ENCODE measurements around the gene EPX.

EPX gene

DNA sequence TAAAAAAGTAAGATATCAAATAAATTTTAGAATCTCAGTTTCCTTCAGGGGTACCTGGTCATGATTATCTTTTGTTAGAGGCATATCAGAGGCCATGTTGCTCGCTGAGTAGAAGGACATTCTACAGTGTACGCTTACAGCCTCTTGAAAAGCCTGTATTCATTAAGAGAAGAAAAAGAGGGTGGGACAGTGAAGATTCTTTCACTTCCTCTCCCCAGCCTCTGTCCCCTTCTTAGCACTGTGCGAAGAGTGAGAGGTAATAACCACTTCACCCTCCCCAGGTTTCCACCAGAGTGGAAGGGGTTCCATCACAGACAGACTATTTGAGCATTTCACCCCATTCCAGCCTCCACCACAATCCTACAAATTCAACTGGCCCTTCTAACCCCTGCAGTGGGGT is 41.0 kb downstream of the EPX start:
- H3K4me1 ChIP-seq (ENCODE audit: control insufficient read depth, insufficient read depth, low read length) = no peaks in the 10 kb centered on the region
- no peaks in the 10 kb centered on the region for H3K9me3 ChIP-seq (ENCODE audit: control insufficient read depth, low read length)
- H3K36me3 ChIP-seq (ENCODE audit: control insufficient read depth, insufficient read depth, low read length) = no peaks in the 10 kb centered on the region
- peaks cover 19% of the 10 kb centered on the region for H3K27me3 ChIP-seq (ENCODE audit: control insufficient read depth, insufficient read depth, low read length)
- H3K4me3 ChIP-seq (ENCODE audit: low read length) = no peak overlapping the region
- no peak overlapping the region for H3K9ac ChIP-seq (ENCODE audit: low read length)

- Histone ChIP-seq H3K9me3 (ENCODE audit: control insufficient read depth, low read length) (no peaks in the 10 kb centered on the region), H3K27me3 (ENCODE audit: control insufficient read depth, insufficient read depth, low read length) (peaks cover 19% of the 10 kb centered on the region), H3K4me1 (ENCODE audit: control insufficient read depth, insufficient read depth, low read length) (no peaks in the 10 kb centered on the region), H3K9ac (ENCODE audit: low read length) (no peak overlapping the region), H3K36me3 (ENCODE audit: control insufficient read depth, insufficient read depth, low read length) (no peaks in the 10 kb centered on the region), H3K4me3 (ENCODE audit: low read length) (no peak overlapping the region)
Measured at GRCh38 chr17:58234512-58234911, 42.0 kb downstream of the EPX start.

DNA sequence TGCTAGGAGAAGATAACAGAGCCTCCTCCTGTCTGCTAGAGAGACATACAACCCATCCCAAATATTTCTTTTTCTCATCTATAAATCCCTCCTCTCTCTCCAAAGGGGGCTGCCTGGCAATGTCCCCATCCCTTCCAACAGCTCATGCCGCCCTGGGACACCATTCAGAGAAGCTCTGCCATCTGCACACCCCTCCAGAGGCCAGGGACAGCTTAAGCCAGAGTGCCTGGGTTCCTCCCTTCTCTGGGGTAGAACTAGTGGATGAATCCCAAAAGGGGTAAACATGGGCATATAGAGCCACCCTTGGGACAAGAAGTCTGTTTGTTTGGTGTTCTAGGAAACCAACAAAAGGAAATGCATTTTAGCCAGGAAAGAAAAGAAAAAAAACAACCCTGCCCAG is 43.3 kb downstream of the EPX start:
- Histone ChIP-seq H3K4me3 (ENCODE audit: low read length) (no peak overlapping the region), H3K4me1 (ENCODE audit: control insufficient read depth, insufficient read depth, low read length) (no peaks in the 10 kb centered on the region), H3K27me3 (ENCODE audit: control insufficient read depth, insufficient read depth, low read length) (peaks cover 19% of the 10 kb centered on the region), H3K9ac (ENCODE audit: low read length) (no peak overlapping the region), H3K36me3 (ENCODE audit: control insufficient read depth, insufficient read depth, low read length) (no peaks in the 10 kb centered on the region), H3K9me3 (ENCODE audit: control insufficient read depth, low read length) (no peaks in the 10 kb centered on the region)

DNA sequence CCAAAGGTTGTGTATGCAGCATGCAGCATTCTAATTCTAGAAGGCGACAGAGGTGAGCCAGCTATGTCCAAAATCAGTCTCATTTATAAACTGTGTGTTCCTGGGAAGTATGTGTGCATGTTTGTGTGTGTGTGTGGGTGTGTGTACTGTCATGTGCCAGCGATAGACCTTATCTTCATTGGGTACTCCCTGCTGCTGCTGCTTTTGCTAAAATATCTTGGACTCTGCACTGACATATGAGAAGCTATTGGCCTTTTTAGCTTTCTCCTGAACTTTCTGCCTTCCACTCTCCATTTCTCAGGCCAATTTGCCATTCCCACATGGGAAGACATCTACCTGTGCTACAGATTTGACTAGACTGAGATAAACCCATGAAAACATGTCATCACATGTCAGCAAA is 43.9 kb downstream of the EPX start:
- no peak overlapping the region for H3K9ac ChIP-seq (ENCODE audit: low read length)
- H3K4me1 ChIP-seq (ENCODE audit: control insufficient read depth, insufficient read depth, low read length) = no peaks in the 10 kb centered on the region
- peaks cover 19% of the 10 kb centered on the region for H3K27me3 ChIP-seq (ENCODE audit: control insufficient read depth, insufficient read depth, low read length)
- H3K36me3 ChIP-seq (ENCODE audit: control insufficient read depth, insufficient read depth, low read length) = no peaks in the 10 kb centered on the region
- no peak overlapping the region for H3K4me3 ChIP-seq (ENCODE audit: low read length)
- H3K9me3 ChIP-seq (ENCODE audit: control insufficient read depth, low read length) = no peaks in the 10 kb centered on the region

GRCh38 chr17:58238147-58238634 is 45.7 kb downstream of the EPX start, which contains the start of gene LPO:
TSS of gene LPO (plus strand) at chr17:58238584. CDS start at chr17:58242980, 4,396 bp downstream.
- H3K9ac ChIP-seq (ENCODE audit: low read length) = no peak within 1 kb of the TSS
- no peaks in the 10 kb centered on the region for H3K4me1 ChIP-seq (ENCODE audit: control insufficient read depth, insufficient read depth, low read length)
- H3K9me3 ChIP-seq (ENCODE audit: control insufficient read depth, low read length) = no peaks in the 10 kb centered on the region
- no peak within 1 kb of the TSS for H3K4me3 ChIP-seq (ENCODE audit: low read length)
- no peaks in the 10 kb centered on the region for H3K36me3 ChIP-seq (ENCODE audit: control insufficient read depth, insufficient read depth, low read length)
- peaks cover 12% of the 10 kb centered on the region for H3K27me3 ChIP-seq (ENCODE audit: control insufficient read depth, insufficient read depth, low read length)

DNA sequence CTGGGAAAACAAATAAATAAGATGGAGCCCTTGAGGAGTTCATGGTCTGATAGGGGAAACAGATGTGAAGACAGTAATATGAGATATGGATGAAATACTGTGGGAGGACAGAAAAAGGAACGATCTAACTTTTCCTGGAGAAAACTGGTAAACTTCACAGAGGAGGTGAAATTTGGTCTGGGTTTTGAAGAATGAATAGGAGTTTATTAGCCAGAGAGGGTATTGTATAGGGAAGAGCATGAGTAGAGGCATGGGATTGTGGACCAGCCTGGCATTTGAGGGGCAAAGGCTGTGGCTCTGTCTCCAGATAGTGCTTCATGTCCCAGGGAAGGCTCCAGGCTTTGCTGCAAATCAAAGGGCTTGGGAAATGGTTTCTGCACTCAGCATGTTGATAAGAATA is 47.5 kb downstream of the EPX start:
- no peak overlapping the region for H3K4me3 ChIP-seq (ENCODE audit: low read length)
- H3K9ac ChIP-seq (ENCODE audit: low read length) = no peak overlapping the region
- H3K9me3 ChIP-seq (ENCODE audit: control insufficient read depth, low read length) = no peaks in the 10 kb centered on the region
- H3K4me1 ChIP-seq (ENCODE audit: control insufficient read depth, insufficient read depth, low read length) = no peaks in the 10 kb centered on the region
- H3K27me3 ChIP-seq (ENCODE audit: control insufficient read depth, insufficient read depth, low read length) = peaks cover 14% of the 10 kb centered on the region
- no peaks in the 10 kb centered on the region for H3K36me3 ChIP-seq (ENCODE audit: control insufficient read depth, insufficient read depth, low read length)

DNA sequence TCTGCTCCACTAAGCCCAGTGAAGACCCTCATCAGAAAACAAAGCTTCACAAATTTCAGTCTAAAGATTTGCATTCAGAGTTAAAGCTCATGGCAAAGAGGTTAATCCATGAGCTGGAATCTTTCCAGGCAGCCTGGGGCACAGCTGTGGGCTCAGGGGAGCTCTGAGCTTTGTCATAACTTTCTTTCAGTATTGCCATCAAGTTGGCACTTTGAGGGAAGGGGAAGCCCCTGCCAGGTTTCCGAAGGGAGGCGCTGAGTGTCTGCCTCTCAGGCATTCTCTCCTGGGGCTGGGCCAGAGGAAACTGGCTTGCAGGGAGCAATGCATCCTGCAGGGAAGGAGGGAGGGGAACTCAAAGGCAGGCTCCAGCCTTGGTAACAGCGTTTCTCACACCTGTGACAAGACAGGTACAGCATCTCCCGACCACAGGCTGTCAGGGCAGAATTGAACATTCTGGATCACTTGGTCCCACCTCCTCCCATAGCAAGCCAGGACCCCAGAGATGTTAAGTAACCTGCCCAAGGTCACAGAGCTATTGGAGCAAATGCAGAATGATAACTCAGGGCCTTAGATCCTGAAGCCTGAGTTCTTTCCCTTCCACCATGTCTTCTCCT is 49.8 kb downstream of the EPX start:
- Histone ChIP-seq H3K4me1 (ENCODE audit: control insufficient read depth, insufficient read depth, low read length) (no peaks in the 10 kb centered on the region), H3K9ac (ENCODE audit: low read length) (no peak overlapping the region), H3K4me3 (ENCODE audit: low read length) (no peak overlapping the region), H3K9me3 (ENCODE audit: control insufficient read depth, low read length) (no peaks in the 10 kb centered on the region), H3K27me3 (ENCODE audit: control insufficient read depth, insufficient read depth, low read length) (peaks cover 4% of the 10 kb centered on the region), H3K36me3 (ENCODE audit: control insufficient read depth, insufficient read depth, low read length) (no peaks in the 10 kb centered on the region)

- Histone ChIP-seq H3K27me3 (ENCODE audit: control insufficient read depth, insufficient read depth, low read length) (peaks cover 20% of the 10 kb centered on the region), H3K9me3 (ENCODE audit: control insufficient read depth, low read length) (no peaks in the 10 kb centered on the region), H3K9ac (ENCODE audit: low read length) (no peak overlapping the region), H3K36me3 (ENCODE audit: control insufficient read depth, insufficient read depth, low read length) (no peaks in the 10 kb centered on the region), H3K4me1 (ENCODE audit: control insufficient read depth, insufficient read depth, low read length) (peaks cover 10% of the 10 kb centered on the region), H3K4me3 (ENCODE audit: low read length) (no peak overlapping the region)
Measured at GRCh38 chr17:58244963-58245362, 52.4 kb downstream of the EPX start.

- H3K27me3 ChIP-seq (ENCODE audit: control insufficient read depth, insufficient read depth, low read length) = peaks cover 26% of the 10 kb centered on the region
- H3K4me1 ChIP-seq (ENCODE audit: control insufficient read depth, insufficient read depth, low read length) = peaks cover 13% of the 10 kb centered on the region
- no peaks in the 10 kb centered on the region for H3K36me3 ChIP-seq (ENCODE audit: control insufficient read depth, insufficient read depth, low read length)
- H3K9me3 ChIP-seq (ENCODE audit: control insufficient read depth, low read length) = no peaks in the 10 kb centered on the region
- no peak overlapping the region for H3K9ac ChIP-seq (ENCODE audit: low read length)
- no peak overlapping the region for H3K4me3 ChIP-seq (ENCODE audit: low read length)
Measured at GRCh38 chr17:58245428-58246103, 53.0 kb downstream of the EPX start.

DNA sequence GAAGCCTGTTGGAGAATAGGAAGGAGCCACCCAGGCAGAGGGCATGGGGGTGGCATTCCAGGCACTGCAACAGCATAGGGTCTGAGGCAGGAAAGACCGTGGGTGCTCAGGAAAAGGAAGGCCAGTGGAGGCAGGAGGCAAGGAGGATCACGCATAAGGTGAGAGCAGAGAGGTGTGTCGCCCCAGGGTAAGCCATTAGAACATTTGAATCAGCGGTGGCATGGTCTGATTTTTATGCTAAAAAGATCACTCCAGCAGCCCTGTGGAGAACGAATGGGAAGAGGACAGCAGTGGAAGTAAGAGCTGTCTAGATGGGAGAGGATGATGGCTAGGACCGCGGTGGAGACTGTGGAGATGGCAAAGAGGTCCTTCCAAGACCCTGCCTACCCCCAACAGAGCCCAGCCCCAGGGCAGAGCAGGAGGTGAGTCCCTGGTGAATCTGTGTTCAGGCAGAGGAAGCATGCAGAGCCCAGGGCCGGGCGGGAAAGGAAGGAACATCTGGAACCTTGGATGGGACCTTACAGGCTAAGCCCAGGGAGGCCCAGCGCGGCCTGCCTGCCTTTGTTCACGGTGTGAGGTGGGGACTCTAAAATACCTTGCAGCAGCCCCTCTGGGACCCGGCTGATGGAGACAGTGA is 53.7 kb downstream of the EPX start:
- Histone ChIP-seq H3K4me3 (ENCODE audit: low read length) (no peak overlapping the region), H3K27me3 (ENCODE audit: control insufficient read depth, insufficient read depth, low read length) (peaks cover 28% of the 10 kb centered on the region), H3K4me1 (ENCODE audit: control insufficient read depth, insufficient read depth, low read length) (peaks cover 13% of the 10 kb centered on the region), H3K9ac (ENCODE audit: low read length) (no peak overlapping the region), H3K9me3 (ENCODE audit: control insufficient read depth, low read length) (no peaks in the 10 kb centered on the region), H3K36me3 (ENCODE audit: control insufficient read depth, insufficient read depth, low read length) (no peaks in the 10 kb centered on the region)

- Histone ChIP-seq H3K9me3 (ENCODE audit: control insufficient read depth, low read length) (no peaks in the 10 kb centered on the region), H3K9ac (ENCODE audit: low read length) (no peak overlapping the region), H3K27me3 (ENCODE audit: control insufficient read depth, insufficient read depth, low read length) (peaks cover 34% of the 10 kb centered on the region), H3K4me3 (ENCODE audit: low read length) (no peak overlapping the region), H3K4me1 (ENCODE audit: control insufficient read depth, insufficient read depth, low read length) (peaks cover 13% of the 10 kb centered on the region), H3K36me3 (ENCODE audit: control insufficient read depth, insufficient read depth, low read length) (no peaks in the 10 kb centered on the region)
Measured at GRCh38 chr17:58246781-58247180, 54.3 kb downstream of the EPX start.
